ENCODE measurements around the gene VEGFC. TPM values are rescaled to one million over a fixed set of nuclear protein-coding genes. Genes with fewer than 3 reads are reported as not detected.

Gene VEGFC
- total RNA-seq, 1 donor from 2014 or later: 7.5 TPM

GRCh38 chr4:176824645-176825366, 32.1 kb upstream of the VEGFC start:
- no peak for DNase-seq
- Histone ChIP-seq H3K9me3 (replicated peaks) (no peaks in the 10 kb centered on the region), H3K36me3 (no peaks in the 10 kb centered on the region), H3K4me3 (no peak overlapping the region), H3K27me3 (ENCODE audit: low read depth) (no peaks in the 10 kb centered on the region), H3K4me1 (no peaks in the 10 kb centered on the region), H3K27ac (replicated peaks) (no peak overlapping the region)
- no peak for TF ChIP-seq CTCF (IDR thresholded peaks at IDR 0.05; ENCODE audit: borderline replicate concordance)
- intact Hi-C loops (cut with micrococcal nuclease): no loop called here

- no peak overlapping the region for H3K4me3 ChIP-seq
- no peaks in the 10 kb centered on the region for H3K27me3 ChIP-seq (ENCODE audit: low read depth)
- no peak overlapping the region for H3K27ac ChIP-seq (replicated peaks)
- H3K4me1 ChIP-seq: no peaks in the 10 kb centered on the region
- no peaks in the 10 kb centered on the region for H3K9me3 ChIP-seq (replicated peaks)
- no peak for DNase-seq
- H3K36me3 ChIP-seq: no peaks in the 10 kb centered on the region
- TF ChIP-seq CTCF (IDR thresholded peaks at IDR 0.05; ENCODE audit: borderline replicate concordance): no peak
- intact Hi-C loops (cut with micrococcal nuclease): no loop called here
Measured at GRCh38 chr4:176818531-176818930, 25.8 kb upstream of the VEGFC start.

GRCh38 chr4:176817204-176817603, 24.5 kb upstream of the VEGFC start:
- no peak overlapping the region for H3K27ac ChIP-seq (replicated peaks)
- DNase-seq: no peak
- intact Hi-C loops (cut with micrococcal nuclease): no loop called here
- H3K9me3 ChIP-seq (replicated peaks): no peaks in the 10 kb centered on the region
- no peaks in the 10 kb centered on the region for H3K4me1 ChIP-seq
- no peak for TF ChIP-seq CTCF (IDR thresholded peaks at IDR 0.05; ENCODE audit: borderline replicate concordance)
- no peak overlapping the region for H3K4me3 ChIP-seq
- no peaks in the 10 kb centered on the region for H3K27me3 ChIP-seq (ENCODE audit: low read depth)
- no peaks in the 10 kb centered on the region for H3K36me3 ChIP-seq

GRCh38 chr4:176814770-176815169, 22.0 kb upstream of the VEGFC start:
- H3K9me3 ChIP-seq (replicated peaks): no peaks in the 10 kb centered on the region
- intact Hi-C loops (cut with micrococcal nuclease): no loop called here
- TF ChIP-seq CTCF (IDR thresholded peaks at IDR 0.05; ENCODE audit: borderline replicate concordance): no peak
- H3K27ac ChIP-seq (replicated peaks): no peak overlapping the region
- no peaks in the 10 kb centered on the region for H3K27me3 ChIP-seq (ENCODE audit: low read depth)
- H3K4me3 ChIP-seq: no peak overlapping the region
- no peaks in the 10 kb centered on the region for H3K36me3 ChIP-seq
- no peaks in the 10 kb centered on the region for H3K4me1 ChIP-seq
- no peak for DNase-seq

GRCh38 chr4:176810481-176811249, 17.9 kb upstream of the VEGFC start:
- H3K36me3 ChIP-seq: no peaks in the 10 kb centered on the region
- no peak for DNase-seq
- intact Hi-C loops (cut with micrococcal nuclease): no loop called here
- H3K4me3 ChIP-seq: no peak overlapping the region
- H3K4me1 ChIP-seq: no peaks in the 10 kb centered on the region
- no peak for TF ChIP-seq CTCF (IDR thresholded peaks at IDR 0.05; ENCODE audit: borderline replicate concordance)
- H3K27ac ChIP-seq (replicated peaks): no peak overlapping the region
- H3K27me3 ChIP-seq (ENCODE audit: low read depth): no peaks in the 10 kb centered on the region
- peaks cover 12% of the 10 kb centered on the region for H3K9me3 ChIP-seq (replicated peaks)

Data from left ventricle myocardium inferior (tissue), 1 donor.